Activated CD8-positive, alpha-beta memory T cell treated with anti-CD3 and anti-CD28 coated beads, Interleukin-2, amount 50 U/mL, for 48 hours (primary cell): ENCODE data around the gene ABCC6.
"Not testable (repeated sequence)": the region's sequence is repeated elsewhere in the genome, so short reads cannot be mapped to it uniquely, and the experiment has no call there.

Experiments used
- DNase-seq: peaks from one replicate; pipeline ENCODE4 v3.0.0-alpha.2; 2020

ABCC6 gene

DNA sequence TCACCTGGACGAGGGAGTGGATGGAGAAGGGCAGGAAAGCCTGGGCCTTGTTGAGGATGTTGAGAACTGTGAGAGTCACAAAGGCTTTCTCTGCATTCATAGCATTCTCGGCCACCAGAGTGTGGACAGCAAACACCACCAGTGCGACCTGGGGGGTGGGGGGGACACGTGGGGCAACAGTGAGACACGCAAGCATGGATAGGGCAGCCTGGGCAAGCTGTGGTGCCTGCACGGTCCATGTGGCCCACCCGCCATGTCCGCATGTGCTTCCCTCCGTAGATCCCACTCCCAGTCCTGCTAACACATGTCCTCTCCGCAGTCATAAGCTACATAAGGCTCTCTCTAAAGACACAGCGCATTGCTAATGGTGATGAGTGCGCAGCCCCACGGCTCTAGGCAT lies 34.5 kb downstream of the ABCC6 start:
- no peak for DNase-seq

GRCh38 chr16:16186820-16187219 lies 36.5 kb downstream of the ABCC6 start:
- no peak for DNase-seq

DNA sequence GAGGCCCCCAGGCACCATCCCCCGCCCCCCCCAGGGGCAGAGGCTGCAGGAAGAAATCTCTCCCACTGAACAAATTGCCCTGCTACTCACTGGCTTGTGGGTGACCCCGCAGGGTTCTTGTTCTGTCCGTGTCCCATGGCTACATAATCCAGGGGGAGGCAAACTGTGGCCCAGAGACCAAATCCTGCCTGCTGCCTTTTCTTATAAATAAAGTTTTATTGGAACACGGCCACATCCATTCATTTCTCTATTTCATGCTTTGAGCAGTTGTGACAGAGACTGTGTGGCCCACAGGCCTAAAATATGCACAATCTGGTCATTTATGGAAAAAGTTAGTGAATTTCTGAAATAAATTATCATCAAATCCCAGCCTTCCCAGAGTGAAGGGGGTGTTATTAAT lies 38.2 kb downstream of the ABCC6 start:
- no peak for DNase-seq

- no peak for DNase-seq
Observed at GRCh38 chr16:16184594-16184993, 38.7 kb downstream of the ABCC6 start.

DNA sequence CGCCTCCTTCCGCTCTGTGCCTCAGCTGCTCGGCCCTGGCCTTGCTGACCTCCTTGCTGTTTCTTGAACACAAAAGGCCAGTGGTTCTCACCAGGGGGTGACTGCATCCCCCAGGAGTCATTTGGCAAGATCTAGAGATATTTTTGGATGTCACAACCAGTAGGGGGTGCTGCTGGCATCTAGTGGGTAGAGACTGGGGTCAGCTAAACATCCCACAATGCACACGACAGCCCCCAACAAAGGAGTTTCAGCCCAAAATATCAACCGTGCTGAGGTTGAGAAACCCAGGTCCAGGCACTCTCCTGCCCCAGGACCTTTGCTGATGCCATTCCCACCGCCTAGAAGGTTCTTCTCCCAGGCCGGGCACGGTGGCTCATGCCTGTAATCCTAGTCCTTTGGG lies 39.7 kb downstream of the ABCC6 start:
- no peak for DNase-seq

DNA sequence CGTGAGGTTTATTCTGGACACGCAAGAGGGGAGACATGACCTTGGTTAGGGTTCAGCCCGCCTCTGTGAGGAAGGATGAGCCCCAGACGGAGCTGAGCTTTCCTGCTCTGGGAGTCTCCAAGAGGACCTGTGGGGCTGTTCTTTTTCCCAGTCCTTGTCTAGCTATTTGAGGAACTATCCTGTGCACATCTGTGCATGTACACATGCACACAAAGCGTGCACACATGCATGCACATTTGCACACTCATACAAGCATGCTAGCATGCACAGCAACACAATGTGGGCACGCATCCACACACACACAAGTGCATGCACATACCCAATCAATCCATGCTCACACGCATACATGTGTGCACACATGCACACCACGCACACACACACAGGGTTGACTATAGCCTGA lies 40.4 kb downstream of the ABCC6 start:
- no peak for DNase-seq

DNA sequence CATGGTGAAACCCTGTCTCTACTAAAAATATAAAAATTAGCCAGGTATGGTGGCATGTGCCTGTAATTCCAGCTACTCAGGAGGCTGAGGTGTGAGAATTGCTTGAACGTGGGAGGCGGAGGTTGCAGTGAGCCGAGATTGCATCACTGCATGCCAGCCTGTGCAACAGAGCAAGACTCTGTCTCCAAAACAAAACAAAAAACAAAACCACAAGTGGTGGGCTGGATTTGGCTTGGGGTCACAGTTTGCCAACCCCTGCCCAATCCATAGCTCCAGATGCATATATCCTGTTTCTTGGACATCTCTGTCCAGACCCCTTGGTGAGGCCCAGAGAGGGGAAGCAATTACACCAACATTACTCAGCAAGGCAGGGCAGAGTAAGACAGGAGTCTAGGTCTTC lies 41.5 kb downstream of the ABCC6 start:
- not testable (repeated sequence) for DNase-seq

- DNase-seq = no peak
Observed at GRCh38 chr16:16178455-16179162, 44.7 kb downstream of the ABCC6 start.

- DNase-seq = no peak
Observed at GRCh38 chr16:16176328-16176727, 47.0 kb downstream of the ABCC6 start.

- DNase-seq = no peak
Observed at GRCh38 chr16:16175296-16175695, 48.0 kb downstream of the ABCC6 start.

DNA sequence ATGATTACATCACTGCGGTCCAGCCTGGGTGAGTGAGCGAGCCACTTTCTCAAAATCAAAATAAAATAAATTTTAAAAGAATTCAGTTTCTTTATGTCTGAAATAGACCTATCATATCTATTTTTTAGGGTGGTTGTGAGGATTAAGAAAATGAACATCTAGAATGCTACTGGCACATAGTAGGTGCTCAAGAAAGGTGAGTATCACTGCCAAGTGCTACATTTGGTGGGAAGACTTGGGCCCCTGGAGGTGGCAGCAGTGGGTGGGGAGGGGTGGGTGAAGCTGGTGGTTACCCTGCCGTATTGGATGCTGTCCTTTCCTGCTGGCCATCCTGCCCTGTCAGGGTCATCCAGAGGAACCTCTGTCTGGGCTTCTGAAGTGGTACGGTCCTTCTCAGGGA lies 50.3 kb downstream of the ABCC6 start:
- no peak for DNase-seq

DNA sequence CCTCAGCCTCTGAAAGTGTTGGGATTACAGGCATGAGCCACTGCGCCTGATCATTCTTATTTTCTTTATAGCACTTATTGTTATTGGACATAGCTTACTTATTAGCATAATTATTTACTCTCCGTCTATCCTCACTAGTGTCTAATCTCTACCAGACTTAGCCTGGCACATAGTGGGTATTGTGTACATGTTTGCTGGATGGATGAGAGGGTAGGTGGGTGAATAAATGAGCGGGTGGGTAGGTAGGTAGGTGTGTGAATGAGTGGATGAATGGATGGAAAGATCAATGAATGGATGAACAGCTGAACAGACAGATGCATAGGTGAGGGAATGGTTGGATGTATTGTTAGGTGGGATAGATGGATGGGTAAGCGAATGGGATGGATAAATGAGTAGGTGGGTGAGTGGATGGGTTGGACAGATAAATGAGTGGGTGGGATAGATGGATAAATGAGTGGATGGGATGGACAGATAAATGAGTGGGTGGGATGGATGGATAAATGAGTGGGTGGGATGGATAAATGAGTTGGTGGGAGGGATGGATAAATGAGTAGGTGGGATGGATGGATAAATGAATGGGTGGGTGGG lies 51.9 kb downstream of the ABCC6 start:
- no peak for DNase-seq

DNA sequence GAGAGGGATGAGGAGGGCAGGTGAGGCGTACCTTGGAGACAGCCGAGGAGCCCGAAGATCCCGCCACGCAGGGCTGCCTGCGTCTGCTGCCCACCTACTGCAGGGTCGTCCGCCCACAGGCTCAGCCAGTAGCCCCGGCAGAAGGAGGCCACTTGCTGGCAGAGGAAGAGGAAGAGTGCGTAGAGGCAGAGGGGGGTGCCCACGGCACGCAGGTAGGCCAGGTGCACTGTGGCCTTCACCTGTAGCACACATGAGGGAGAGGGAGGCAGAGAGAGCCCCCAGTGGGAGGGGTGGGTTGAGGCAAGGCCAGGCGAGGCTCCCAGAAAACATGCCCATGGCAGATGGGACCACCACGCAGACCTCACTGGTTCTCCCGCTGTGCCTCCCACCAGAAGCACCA lies 53.7 kb downstream of the ABCC6 start:
- DNase-seq = no peak

DNA sequence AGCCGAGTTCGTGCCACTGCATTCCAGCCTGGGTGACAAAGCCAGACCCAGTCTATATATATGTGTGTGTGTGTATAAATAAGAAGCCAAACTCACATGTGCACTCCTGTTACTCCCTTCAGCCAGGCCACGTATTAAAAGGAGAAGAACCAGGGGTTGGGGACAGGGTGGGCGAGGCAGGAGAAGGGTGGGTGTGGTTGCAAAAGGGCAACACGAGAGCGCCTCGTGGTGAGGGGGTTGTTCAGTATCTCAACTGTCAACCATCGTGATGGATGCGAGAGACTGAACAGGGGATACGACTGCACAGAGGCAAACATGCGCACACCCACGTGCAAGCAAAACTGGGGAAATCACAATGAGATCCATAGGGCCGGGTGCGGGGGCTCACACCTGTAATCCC lies 54.9 kb downstream of the ABCC6 start:
- no peak for DNase-seq

DNA sequence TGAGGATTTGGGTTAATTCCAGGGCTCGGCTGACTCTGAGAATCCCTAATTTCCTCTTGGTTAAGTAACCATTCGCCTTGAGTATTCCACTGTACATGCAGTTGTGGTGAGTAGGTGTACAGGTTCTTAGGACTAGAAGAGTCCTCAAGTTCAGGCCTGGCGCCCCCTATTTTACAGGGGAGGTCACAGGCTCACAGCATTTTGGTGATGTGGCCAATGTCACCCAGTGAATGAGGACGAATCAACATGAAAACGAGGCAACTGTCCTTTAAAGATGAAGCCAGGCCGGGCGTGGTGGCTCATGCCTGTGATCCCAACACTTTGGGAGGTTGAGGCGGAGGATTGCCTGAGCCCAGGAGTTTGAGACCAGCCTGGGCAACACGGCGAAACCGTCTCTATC lies 55.4 kb downstream of the ABCC6 start:
- DNase-seq = no peak

- no peak for DNase-seq
Observed at GRCh38 chr16:16166949-16167348, 56.3 kb downstream of the ABCC6 start.

- DNase-seq = no peak
Observed at GRCh38 chr16:16166085-16166484, 57.2 kb downstream of the ABCC6 start.

- DNase-seq = no peak
Observed at GRCh38 chr16:16164243-16164642, 59.1 kb downstream of the ABCC6 start.

- no peak for DNase-seq
Observed at GRCh38 chr16:16163571-16163970, 59.7 kb downstream of the ABCC6 start.

- DNase-seq = no peak
Observed at GRCh38 chr16:16163109-16163508, 60.2 kb downstream of the ABCC6 start.

- no peak for DNase-seq
Observed at GRCh38 chr16:16162591-16162990, 60.7 kb downstream of the ABCC6 start.

- not testable (repeated sequence) for DNase-seq
Observed at GRCh38 chr16:16161840-16162239, 61.5 kb downstream of the ABCC6 start.

- no peak for DNase-seq
Observed at GRCh38 chr16:16161319-16161718, 62.0 kb downstream of the ABCC6 start.

GRCh38 chr16:16159662-16160061 lies 63.6 kb downstream of the ABCC6 start:
- DNase-seq = no peak

GRCh38 chr16:16158741-16159374 lies 64.4 kb downstream of the ABCC6 start:
- no peak for DNase-seq
